GM23338 (cell line): ENCODE measurements around the gene GLDC. TPM values are rescaled to one million over a fixed set of nuclear protein-coding genes. Genes with fewer than 3 reads are reported as not detected.

Experiments used
- ATAC-seq: fragments of 200-7000 bp; cut with Tn5 transposase; 3 replicates; pipeline ENCODE4 v1.9.1; 2020
- DNase-seq: peaks from one replicate; pipeline ENCODE4 v3.0.0-alpha.2; 2015; ENCODE audit warnings: low spot score
- H2AFZ ChIP-seq: fragments of 200-600 bp; sonication (generic); 2 replicates; pipeline ENCODE4 v1.8.0; 2016; ENCODE audit warnings: antibody characterized with exemption, mild to moderate bottlenecking, moderate library complexity
- H3F3A ChIP-seq: fragments of 200-600 bp; sonication (generic); replicated peaks from 2 replicates; pipeline ENCODE4 v1.8.0; 2017; ENCODE audit warnings: antibody characterized with exemption, mixed run types, low read depth
- H3K27ac ChIP-seq: fragments of 200-600 bp; sonication (generic); 2 replicates; pipeline ENCODE4 v1.6.1; 2016; ENCODE audit warnings: low read depth
- H3K27me3 ChIP-seq: fragments of 200-600 bp; sonication (generic); 2 replicates; pipeline ENCODE4 v1.8.0; 2016; ENCODE audit warnings: mild to moderate bottlenecking, mixed run types, moderate library complexity; ENCODE audit not compliant: insufficient read depth
- H3K36me3 ChIP-seq: fragments of 200-600 bp; sonication (generic); 2 replicates; pipeline ENCODE4 v1.8.0; 2016; ENCODE audit warnings: mild to moderate bottlenecking; ENCODE audit not compliant: insufficient read depth
- H3K4me1 ChIP-seq: fragments of 200-600 bp; sonication (generic); 2 replicates; pipeline ENCODE4 v1.8.0; 2016; ENCODE audit warnings: mild to moderate bottlenecking, moderate library complexity; ENCODE audit not compliant: insufficient read depth
- H3K4me2 ChIP-seq: fragments of 200-600 bp; sonication (generic); 2 replicates; pipeline ENCODE4 v1.7.1; 2017; ENCODE audit warnings: mixed run types
- H3K4me3 ChIP-seq: fragments of 200-600 bp; sonication (generic); 2 replicates; pipeline ENCODE4 v1.6.1; 2016; ENCODE audit warnings: mixed run types
- H3K79me2 ChIP-seq: fragments of 200-600 bp; sonication (generic); replicated peaks from 2 replicates; pipeline ENCODE4 v1.8.0; 2017; ENCODE audit warnings: mild to moderate bottlenecking; ENCODE audit not compliant: insufficient read depth
- H3K9me2 ChIP-seq: fragments of 200-600 bp; sonication (generic); 2 replicates; pipeline ENCODE4 v1.8.0; 2017; ENCODE audit not compliant: insufficient read depth
- H4K20me1 ChIP-seq: fragments of 200-600 bp; sonication (generic); replicated peaks from 2 replicates; pipeline ENCODE4 v1.8.0; 2017; ENCODE audit warnings: mild to moderate bottlenecking; ENCODE audit not compliant: insufficient read depth
- H3K27ac Mint-ChIP-seq: 2 replicates; pipeline ENCODE4 v1.8.0; 2020; ENCODE audit warnings: inconsistent platforms, mild to moderate bottlenecking, moderate library complexity, mixed read lengths
- H3K27me3 Mint-ChIP-seq: 3 replicates; pipeline ENCODE4 v1.8.0; 2022; ENCODE audit warnings: low read depth, mild to moderate bottlenecking, moderate library complexity, mixed read lengths, inconsistent platforms; ENCODE audit not compliant: insufficient read depth, poor library complexity
- H3K36me3 Mint-ChIP-seq: 3 replicates; pipeline ENCODE4 v1.8.0; 2021; ENCODE audit warnings: low read depth, mild to moderate bottlenecking, inconsistent platforms, moderate library complexity, mixed read lengths
- H3K4me1 Mint-ChIP-seq: 3 replicates; pipeline ENCODE4 v1.8.0; 2020; ENCODE audit warnings: mild to moderate bottlenecking, inconsistent platforms, mixed read lengths
- H3K4me3 Mint-ChIP-seq: 3 replicates; pipeline ENCODE4 v1.8.0; 2021; ENCODE audit warnings: moderate library complexity, mild to moderate bottlenecking, inconsistent platforms, mixed read lengths
- H3K9me3 Mint-ChIP-seq: 3 replicates; pipeline ENCODE4 v1.8.0; 2020; ENCODE audit warnings: moderate library complexity, mild to moderate bottlenecking, inconsistent platforms, mixed read lengths
- CREB1 ChIP-seq: fragments of 250-450 bp; sonication (Bioruptor Pico); IDR thresholded peaks from 2 replicates; pipeline ENCODE4 v1.5.0; 2020; ENCODE audit warnings: low read depth, mild to moderate bottlenecking, moderate library complexity
- POLR2AphosphoS5 ChIP-seq: IDR thresholded peaks from 2 replicates; pipeline ENCODE4 v1.6.1; 2016; ENCODE audit warnings: antibody characterized with exemption, low read depth
- ZNF331 ChIP-seq: fragments of 250-450 bp; sonication (Bioruptor Pico); IDR thresholded peaks from 2 replicates; pipeline ENCODE4 v1.5.0; 2020; ENCODE audit warnings: low read depth, mild to moderate bottlenecking, moderate library complexity
- polyA plus RNA-seq: library from polyadenylated mRNA; unstranded; fragments of >200 nt; fragmentation: Nextera tagmentation; extraction: Ambion mirVana; gene quantifications from 2 replicates; pipeline ENCODE4 v1.2.1, GENCODE V29; 2016
- total RNA-seq: library from RNA; depleted of rRNA; stranded (reverse); fragments of >200 nt; shearing (Covaris generic); gene quantifications from 2 replicates; pipeline ENCODE4 v1.2.3, GENCODE V29; 2014
- TF ChIP-seq, protein P1 (sequence below): fragments of 250-450 bp; sonication (Bioruptor Pico); IDR thresholded peaks from 2 replicates; pipeline ENCODE4 v1.5.0; 2020; ENCODE audit warnings: mild to moderate bottlenecking, moderate library complexity
- TF ChIP-seq, protein P2 (sequence below): IDR thresholded peaks from one replicate; pipeline ENCODE4 v1.6.1; 2018; ENCODE audit warnings: antibody characterized with exemption; ENCODE audit not compliant: unreplicated experiment

GLDC gene
- total and polyA plus RNA-seq, 2 experiments from 2014 or later, result 63.5 to 139 TPM

DNA sequence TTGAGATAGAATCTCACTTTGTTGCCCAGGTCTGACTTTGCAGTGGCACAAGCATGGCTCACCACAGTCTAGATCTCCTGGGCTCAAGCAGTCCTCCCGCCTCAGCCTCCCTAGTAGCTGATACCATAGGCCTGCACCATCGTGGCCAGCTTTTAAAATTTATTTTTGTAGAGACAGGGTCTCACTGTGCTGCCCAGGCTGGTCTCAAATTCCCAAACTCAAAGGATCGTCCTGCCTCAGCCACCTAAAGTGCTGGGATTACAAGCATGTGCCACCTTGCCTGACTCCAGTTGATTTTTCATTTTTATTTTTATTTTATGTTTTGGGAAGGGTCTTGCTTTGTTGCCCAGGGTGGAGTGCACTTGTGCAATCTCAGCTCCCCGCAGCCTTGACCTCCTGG is 41.7 kb upstream of the GLDC start (continued):
- TF ChIP-seq, protein P1, sequence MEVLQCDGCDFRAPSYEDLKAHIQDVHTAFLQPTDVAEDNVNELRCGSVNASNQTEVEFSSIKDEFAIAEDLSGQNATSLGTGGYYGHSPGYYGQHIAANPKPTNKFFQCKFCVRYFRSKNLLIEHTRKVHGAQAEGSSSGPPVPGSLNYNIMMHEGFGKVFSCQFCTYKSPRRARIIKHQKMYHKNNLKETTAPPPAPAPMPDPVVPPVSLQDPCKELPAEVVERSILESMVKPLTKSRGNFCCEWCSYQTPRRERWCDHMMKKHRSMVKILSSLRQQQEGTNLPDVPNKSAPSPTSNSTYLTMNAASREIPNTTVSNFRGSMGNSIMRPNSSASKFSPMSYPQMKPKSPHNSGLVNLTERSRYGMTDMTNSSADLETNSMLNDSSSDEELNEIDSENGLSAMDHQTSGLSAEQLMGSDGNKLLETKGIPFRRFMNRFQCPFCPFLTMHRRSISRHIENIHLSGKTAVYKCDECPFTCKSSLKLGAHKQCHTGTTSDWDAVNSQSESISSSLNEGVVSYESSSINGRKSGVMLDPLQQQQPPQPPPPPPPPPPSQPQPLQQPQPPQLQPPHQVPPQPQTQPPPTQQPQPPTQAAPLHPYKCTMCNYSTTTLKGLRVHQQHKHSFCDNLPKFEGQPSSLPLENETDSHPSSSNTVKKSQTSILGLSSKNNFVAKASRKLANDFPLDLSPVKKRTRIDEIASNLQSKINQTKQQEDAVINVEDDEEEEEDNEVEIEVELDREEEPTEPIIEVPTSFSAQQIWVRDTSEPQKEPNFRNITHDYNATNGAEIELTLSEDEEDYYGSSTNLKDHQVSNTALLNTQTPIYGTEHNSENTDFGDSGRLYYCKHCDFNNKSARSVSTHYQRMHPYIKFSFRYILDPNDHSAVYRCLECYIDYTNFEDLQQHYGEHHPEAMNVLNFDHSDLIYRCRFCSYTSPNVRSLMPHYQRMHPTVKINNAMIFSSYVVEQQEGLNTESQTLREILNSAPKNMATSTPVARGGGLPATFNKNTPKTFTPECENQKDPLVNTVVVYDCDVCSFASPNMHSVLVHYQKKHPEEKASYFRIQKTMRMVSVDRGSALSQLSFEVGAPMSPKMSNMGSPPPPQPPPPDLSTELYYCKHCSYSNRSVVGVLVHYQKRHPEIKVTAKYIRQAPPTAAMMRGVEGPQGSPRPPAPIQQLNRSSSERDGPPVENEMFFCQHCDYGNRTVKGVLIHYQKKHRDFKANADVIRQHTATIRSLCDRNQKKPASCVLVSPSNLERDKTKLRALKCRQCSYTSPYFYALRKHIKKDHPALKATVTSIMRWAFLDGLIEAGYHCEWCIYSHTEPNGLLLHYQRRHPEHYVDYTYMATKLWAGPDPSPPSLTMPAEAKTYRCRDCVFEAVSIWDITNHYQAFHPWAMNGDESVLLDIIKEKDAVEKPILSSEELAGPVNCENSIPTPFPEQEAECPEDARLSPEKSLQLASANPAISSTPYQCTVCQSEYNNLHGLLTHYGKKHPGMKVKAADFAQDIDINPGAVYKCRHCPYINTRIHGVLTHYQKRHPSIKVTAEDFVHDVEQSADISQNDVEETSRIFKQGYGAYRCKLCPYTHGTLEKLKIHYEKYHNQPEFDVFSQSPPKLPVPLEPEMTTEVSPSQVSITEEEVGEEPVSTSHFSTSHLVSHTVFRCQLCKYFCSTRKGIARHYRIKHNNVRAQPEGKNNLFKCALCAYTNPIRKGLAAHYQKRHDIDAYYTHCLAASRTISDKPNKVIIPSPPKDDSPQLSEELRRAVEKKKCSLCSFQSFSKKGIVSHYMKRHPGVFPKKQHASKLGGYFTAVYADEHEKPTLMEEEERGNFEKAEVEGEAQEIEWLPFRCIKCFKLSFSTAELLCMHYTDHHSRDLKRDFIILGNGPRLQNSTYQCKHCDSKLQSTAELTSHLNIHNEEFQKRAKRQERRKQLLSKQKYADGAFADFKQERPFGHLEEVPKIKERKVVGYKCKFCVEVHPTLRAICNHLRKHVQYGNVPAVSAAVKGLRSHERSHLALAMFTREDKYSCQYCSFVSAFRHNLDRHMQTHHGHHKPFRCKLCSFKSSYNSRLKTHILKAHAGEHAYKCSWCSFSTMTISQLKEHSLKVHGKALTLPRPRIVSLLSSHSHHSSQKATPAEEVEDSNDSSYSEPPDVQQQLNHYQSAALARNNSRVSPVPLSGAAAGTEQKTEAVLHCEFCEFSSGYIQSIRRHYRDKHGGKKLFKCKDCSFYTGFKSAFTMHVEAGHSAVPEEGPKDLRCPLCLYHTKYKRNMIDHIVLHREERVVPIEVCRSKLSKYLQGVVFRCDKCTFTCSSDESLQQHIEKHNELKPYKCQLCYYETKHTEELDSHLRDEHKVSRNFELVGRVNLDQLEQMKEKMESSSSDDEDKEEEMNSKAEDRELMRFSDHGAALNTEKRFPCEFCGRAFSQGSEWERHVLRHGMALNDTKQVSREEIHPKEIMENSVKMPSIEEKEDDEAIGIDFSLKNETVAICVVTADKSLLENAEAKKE, result no peak
- no peak for TF ChIP-seq ZNF331 (CRISPR knock-in tag)
- no peak for TF ChIP-seq CREB1
- TF ChIP-seq, protein P2, sequence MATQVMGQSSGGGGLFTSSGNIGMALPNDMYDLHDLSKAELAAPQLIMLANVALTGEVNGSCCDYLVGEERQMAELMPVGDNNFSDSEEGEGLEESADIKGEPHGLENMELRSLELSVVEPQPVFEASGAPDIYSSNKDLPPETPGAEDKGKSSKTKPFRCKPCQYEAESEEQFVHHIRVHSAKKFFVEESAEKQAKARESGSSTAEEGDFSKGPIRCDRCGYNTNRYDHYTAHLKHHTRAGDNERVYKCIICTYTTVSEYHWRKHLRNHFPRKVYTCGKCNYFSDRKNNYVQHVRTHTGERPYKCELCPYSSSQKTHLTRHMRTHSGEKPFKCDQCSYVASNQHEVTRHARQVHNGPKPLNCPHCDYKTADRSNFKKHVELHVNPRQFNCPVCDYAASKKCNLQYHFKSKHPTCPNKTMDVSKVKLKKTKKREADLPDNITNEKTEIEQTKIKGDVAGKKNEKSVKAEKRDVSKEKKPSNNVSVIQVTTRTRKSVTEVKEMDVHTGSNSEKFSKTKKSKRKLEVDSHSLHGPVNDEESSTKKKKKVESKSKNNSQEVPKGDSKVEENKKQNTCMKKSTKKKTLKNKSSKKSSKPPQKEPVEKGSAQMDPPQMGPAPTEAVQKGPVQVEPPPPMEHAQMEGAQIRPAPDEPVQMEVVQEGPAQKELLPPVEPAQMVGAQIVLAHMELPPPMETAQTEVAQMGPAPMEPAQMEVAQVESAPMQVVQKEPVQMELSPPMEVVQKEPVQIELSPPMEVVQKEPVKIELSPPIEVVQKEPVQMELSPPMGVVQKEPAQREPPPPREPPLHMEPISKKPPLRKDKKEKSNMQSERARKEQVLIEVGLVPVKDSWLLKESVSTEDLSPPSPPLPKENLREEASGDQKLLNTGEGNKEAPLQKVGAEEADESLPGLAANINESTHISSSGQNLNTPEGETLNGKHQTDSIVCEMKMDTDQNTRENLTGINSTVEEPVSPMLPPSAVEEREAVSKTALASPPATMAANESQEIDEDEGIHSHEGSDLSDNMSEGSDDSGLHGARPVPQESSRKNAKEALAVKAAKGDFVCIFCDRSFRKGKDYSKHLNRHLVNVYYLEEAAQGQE, result no peak
- no peak for TF ChIP-seq POLR2AphosphoS5

DNA sequence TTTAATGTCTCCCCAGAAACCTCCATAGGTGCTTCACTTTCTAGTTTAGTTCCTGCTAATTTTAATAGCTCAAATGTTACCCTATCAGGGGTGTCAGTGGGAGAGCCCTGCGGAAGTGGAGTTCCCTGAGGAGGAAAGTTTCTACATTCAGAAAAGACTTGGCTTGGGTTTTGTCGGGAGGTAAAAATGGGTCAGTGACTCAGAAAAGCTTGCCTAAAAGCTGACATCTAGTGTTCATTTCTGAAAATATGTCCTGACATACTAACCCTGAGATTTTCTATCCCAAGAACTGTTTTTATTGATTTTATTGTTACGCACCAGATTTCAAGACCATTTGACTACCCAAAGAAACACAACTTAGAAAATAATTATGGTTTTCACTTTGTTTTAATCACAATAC is 40.9 kb upstream of the GLDC start:
- Histone ChIP-seq H3K4me2 (no peak overlapping the region), H3K27me3 (no peaks in the 10 kb centered on the region), H3K79me2 (peaks cover 20% of the 10 kb centered on the region), H3K4me1 (peaks cover 7% of the 10 kb centered on the region; the same call in 1 of the 2 replicates), H2AFZ (no peak overlapping the region), H3K27ac (peak overlapping the region; percentile 89), H3K4me3 (no peak overlapping the region), H4K20me1 (no peaks in the 10 kb centered on the region), H3K36me3 (no peaks in the 10 kb centered on the region), H3K9me2 (peaks cover 2% of the 10 kb centered on the region; the same call in 1 of the 2 replicates), H3F3A (peaks cover 17% of the 10 kb centered on the region)
- no peaks in the 10 kb centered on the region for H3K9me3 Mint-ChIP-seq
- H3K36me3 Mint-ChIP-seq, result peaks cover 17% of the 10 kb centered on the region
- peak overlapping the region; percentile 21; the same call in 1 of the 2 replicates for H3K27ac Mint-ChIP-seq
- ATAC-seq, result no peak
- peaks cover 14% of the 10 kb centered on the region for H3K27me3 Mint-ChIP-seq
- peaks cover 11% of the 10 kb centered on the region; the same call in 2 of the 3 replicates for H3K4me1 Mint-ChIP-seq
- H3K4me3 Mint-ChIP-seq, result no peak overlapping the region
- DNase-seq, result no peak
- TF ChIP-seq, protein P2, result no peak
